GM19467 (cell line): ENCODE data around the gene ISOC2.

Source experiments
- ATAC-seq: cut with Tn5 transposase; IDR thresholded peaks from one replicate; pipeline ENCODE4 v1.9.1; 2021; ENCODE audit warnings: mild to moderate bottlenecking, moderate library complexity; ENCODE audit not compliant: unreplicated experiment

ISOC2 gene

DNA sequence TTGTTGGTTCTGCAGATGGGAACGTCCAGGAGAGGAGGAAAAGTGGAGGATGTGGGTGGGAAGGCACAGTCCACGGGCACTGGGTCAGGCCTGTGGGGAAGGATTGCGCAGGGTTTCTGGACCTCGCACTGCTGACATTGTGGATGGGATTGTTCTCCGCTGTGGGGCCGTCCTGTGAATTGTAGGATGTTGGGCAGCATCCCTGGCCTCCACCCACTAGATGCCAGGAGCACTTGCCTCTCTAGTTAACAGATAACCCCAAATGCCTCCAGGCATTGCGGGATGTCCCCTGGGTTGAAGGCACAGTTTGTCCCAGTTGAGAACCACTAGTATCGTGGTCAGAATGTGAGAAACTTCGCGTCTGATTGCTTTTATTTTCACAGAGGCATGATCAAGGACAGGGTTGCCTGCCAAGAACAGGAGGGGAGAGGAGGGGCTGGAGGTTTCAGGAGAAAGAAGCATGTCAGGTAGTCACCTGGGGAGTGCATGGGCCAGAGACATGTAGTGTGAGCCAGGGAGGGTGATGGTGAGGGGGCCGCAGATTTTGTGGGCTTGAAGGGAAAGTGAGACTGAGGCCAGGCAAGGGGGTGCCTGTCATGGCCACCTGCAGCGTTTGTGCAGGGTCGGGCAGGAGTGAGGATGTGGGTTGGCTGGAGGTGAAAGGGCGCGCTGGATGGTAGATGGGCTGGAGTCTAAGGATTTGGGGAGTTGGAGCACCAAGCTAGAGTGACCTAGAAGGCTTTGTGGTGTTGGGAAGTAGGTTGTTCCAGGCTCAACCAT is 18.2 kb upstream of the ISOC2 start:
- no peak for ATAC-seq

DNA sequence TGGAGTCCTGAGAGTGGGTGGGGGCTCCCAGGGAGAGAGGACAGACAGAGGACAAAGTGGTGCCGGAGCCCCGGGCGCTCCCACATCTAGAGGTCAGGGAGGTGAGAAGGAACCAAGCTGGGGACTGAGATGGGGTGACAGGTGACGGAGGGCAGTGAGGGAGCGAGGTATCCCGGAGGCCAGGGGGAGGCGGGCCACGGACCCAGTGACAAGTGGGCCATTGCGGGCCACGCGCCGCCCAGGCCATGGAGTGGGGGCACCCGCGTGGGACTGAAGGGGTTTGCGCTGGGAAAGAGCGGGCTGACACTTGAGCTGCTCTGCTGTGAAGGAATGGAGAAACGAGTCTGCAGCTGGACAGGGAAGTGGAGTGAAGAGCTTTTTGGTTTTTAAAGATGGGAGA is 17.6 kb upstream of the ISOC2 start:
- no peak for ATAC-seq

DNA sequence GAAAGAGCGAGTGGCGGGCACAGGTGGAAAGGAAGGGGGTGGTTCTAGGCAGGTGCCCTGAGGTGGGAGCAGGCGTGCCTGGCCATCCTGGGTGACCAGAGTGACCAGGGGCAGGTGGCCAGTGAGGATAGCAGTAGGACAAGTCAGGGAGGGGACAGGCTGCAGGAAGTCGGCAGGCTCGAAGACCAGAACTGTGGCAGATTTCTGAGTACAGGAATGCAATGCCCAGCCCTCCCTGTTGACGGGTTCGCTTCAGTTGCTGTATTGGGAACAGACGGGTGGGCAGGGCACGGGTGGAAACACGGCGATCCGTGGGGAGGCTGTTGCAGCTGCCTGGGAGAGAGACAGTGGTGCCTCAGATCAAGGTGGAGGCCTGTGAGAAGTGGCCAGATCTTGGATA is 16.9 kb upstream of the ISOC2 start:
- no peak for ATAC-seq

DNA sequence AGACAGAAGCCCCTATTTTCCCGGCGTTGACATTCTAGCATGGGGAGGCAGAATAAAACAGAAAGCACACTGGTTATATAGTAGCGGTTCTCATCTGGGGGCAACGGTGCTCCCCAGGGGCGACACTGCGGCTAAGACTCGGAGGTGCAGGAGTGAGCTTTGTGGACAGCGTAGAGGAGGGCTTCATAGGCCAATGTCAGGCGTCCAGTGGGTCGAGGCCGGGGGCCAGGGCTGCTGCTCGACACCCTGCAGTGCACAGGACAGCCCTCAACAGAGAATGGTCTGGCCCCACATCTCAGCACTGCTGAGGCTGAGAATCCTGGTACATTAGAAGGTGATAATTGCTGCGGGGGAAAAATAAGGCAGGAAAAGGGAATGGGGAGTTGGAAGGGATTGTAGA is 16.5 kb upstream of the ISOC2 start:
- no peak for ATAC-seq

DNA sequence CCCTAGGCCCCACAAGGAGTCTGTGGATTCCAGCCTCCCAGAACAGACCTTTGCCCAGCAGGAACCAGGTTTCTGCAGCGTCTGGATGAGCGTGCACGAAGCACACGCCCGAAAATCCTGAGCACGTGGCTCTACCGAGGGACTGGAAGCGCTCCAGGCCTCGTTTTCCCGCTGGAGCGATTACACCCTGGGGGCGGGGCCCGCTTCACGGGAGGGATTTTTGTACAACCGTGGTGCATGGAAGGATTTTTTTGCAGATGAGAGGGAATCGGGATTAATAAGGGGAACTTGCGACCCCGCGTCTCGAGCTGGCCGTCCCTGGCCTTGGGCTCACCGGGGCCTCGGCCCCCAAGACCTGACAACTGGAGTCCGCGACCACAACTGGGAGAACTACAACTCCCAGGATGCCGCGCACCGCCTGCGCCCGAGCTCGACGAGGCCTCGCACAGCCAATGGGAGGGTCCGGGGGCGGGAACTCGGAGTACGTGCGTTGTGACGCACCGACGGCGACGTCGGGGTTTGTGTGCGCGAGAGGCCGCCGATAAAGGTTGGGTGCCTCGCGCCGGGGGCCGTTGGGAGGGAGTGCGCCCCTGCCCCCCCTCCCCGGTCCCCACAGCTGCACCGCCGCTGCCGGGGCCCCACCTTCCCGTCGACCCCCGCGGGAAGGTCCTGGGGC is 14.8 kb upstream of the ISOC2 start, which contains the start of gene ZNF628:
ZNF628 (plus strand) TSS at position 518 of the 676 bp plus-strand sequence. CDS start 3,294 bp downstream, outside the sequence.
- ATAC-seq = peak; percentile 91

DNA sequence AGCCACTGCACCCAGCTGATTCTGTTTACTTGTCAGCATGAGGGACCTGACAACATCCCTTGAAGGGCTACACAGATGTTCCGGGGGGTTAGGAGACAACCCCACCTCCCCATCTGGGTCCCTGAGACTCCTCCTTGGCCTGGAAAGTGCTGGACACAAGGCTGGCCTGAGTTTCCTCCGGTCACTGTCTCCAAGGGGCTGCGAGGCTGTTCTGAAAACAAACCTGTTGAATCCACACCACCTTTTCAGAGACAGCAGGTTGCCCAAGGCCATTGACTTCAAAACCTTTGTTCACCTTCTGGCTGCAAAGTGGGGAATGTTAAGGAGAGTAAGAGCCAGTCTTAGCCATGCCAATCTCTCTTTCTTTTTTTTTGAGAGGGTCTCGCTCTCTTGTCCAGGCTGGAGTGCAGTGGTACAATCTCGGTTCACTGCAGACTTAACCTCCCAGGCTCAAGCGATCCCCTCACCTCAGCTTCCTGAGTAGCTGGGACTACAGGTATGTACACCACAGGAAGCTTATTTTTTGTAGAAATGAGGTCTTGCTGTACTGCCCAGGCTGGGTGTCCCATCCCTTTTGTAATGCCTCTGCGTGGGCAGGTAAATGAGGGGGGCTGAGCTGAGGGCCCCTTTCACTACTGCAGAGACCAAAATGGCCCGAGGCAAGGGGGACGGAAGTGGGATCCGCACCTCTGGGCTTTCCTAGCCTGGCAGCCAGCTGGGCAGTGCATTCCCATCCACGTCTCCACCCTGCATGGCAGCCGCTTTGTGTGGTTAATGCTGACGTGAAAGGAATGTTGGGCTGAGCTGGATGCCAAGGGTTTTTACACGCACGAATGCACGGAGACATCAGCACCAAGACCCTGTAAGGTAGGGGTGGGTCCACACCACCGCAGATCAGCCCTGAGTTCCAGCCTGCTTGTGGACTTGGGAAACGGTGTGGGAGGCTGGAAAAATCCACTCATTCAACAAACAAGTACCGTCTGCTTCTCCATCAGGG is 13.1 kb upstream of the ISOC2 start:
- no peak for ATAC-seq

DNA sequence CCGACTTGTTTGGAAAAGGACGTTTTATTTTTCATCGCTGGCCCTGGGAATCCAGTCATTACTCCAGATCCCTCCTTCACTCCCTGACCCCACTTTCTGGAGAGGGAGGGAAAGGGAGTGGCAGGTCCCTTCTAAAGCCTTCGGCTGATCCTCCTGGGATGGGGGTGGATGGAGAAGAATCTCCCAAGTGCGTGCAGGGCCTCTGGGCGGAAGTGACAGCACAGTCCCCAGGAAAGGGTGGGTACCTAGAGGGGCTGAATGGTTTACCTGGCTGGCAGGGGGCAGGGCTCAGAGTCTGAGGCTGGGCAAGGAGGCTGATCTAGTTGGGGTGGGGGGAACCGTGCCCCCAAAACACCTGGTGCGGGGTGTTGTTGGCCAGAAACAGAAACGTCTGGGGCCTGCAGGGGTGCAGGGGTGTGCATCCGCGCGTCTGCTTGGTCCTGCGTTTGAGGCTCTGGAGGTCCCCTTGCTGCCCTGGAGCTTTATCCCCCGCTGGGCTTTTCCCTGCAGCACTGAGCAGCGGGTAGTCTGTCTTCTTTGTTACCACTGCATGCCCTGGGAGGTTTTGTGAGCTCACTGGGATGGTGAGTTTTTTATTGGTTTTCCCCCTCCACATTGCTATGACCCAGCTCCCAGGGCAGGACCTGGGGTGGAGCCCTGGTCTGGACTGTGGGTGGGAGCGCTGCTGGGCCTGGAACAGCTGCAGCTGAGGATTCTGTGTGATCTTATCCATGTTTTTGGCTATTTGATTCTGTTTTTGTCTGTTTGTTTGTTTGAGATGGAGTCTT is 12.0 kb upstream of the ISOC2 start:
- ATAC-seq = no peak

DNA sequence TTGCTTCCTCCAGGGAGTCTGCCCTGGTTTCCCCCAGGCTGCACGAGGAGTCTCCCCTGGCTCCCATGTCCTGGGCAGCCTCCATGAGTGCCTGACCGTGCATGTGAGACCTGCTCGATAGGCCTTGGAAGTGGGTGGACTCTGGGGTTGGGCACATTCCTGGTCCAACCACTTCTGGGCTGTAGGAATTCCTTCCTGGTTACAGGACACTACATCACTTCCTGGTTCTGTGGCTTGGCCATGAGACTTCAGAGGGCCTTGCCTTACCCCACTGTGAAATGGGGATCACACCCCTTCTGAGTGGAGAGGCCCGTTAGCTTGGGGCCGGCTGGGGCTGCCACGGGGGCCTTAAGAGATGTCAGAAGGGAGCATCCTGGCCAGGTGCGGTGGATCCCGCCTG is 11.0 kb upstream of the ISOC2 start:
- no peak for ATAC-seq

DNA sequence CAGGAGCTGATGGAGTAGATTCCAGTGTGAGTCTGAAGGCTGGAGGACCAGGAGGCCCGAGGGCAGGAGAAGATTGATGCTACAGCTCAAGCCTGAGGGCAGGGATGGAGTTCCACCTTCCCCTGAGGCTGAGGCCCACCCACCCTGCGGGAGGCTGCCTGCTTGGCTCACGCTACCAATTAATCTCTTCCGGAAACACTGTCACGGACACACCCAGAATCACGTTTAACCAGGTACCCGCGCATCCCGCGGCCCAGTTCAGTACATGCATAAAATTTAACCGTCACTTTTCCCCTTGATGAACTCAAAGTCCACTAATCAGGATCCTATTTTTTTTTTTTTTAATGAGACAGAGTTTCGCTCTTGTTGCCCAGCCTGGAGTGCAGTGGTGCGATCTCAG is 9.8 kb upstream of the ISOC2 start:
- no peak for ATAC-seq

DNA sequence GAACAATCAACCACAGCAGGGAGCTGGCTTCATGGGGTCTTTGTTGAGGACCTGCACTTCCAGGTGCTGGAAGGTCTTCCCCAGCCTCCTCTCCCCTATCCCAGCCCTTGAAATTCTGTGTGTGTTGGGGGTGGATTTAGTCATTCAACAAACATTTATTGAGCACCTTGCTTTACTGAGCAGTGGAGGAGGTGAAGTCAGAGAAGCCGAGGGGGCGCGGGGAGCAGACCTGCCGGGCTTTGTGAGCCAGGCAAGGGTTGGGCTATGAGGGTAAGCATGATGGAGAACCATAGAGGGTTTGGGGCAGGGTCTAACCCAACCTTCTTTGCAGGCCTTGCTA is 6.6 kb upstream of the ISOC2 start:
- ATAC-seq = no peak

DNA sequence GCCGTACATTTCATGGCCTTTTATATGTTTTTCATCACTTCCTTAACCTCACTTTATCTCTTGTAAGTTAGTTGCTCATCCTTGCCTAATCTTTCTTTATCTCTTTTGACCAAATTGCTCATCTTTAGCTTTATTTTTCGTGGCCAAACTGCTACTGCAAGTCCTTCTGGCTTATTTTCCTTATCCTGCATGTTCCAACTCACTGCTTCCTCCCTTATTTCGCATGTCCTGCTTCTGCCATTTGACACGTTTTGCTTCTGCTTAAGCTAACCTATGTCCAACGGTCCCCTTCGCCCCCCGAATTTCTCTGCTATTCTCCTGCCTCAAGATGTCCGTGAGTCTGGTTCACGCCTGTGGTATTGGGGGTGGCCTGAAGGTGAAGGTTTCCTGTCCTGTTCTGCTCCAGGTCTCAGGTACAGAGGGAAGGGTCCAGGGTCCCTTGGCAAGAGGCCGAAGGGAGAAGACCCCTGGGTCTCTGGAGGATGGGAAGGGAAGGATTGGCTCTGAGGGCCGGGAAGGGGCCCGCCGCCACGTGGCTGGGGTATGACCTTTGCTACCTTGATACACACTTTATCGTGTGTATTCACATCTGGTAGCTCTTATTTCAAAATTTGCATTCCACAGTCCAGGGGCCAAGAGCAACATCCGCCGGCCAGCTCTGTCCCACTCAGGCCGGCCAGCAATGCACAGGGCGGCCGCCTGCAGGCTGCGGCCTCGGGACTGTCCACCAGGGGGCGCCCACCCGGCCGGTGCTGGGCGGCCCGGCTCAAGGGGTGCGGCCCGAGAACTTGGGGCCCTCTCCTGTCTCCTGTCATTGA is 6.0 kb upstream of the ISOC2 start:
- ATAC-seq = no peak

DNA sequence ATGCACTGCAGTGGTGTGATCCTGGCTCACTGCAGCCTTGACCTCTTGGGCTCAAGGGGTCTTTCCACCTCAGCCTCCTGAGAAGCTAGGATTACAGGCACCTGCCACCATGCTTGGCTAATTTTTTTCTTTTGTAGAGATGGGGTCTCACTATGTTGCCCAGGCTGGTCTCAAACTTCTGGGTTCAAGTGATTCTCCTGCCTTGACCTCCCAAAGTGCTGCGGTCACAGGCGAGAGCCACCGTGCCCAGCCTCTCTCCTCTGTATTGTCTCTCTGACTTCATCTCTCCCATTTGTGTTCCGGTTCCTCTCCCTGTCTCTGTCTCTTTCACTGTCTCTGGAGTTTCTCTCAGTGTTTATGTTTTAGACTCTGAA is 4.8 kb upstream of the ISOC2 start:
- no peak for ATAC-seq

DNA sequence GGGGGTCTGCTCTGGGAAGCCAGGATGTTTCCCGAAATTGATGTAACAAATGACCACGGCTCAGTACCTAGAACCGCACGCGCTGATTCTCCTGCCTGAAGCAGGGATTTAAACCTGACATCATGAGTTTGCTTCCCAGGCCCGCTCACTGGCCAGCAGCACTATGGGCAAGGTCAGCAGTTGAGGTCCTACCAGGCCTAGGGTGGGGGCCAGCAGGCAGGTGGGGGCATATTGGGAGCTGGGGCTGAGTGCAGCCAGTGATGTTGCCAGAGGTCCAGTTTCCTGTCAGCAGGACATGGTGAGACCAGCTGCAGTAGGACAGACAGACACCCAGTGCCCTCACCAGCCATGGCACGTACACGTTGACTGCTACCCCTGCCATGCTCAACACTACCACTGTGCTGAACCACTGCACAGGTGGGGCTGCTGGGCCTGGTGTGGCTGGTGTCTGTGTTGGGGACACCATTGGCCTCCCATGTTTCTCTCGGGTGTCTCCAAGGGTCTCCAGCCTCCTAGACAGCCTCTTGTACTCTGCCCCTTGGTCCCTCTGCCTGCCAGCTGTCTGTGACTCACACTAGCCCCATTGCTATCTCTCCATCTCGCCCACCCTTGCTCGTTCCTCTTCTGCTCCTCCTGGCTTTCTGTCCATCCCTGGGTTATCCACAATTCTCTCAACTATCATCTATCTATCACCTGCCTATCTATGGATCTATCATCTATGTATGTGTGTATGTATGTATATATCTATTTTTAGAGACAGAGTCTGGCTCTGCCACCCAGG is 4.2 kb upstream of the ISOC2 start:
- ATAC-seq = no peak

DNA sequence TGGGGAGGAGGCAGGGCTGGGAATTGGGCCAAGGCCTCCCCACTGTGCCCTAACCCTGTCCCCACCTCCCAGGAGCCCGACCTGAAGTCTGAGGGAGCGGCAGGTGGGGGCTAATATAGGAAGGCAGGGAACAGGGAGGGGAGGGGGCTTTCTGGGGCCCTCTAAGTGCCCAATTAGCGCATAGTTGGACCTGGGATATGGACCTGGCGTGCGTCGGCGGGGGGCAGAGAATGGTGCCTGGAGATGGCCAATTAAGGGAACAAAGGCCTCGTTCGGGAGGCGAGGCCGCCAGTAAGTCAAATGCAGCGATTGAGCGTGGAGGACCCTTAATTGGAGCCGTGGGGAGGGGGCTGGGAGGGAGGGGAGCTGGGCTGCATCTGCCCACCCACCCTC is 3.2 kb upstream of the ISOC2 start, which contains the start of gene C19orf85:
C19orf85 (minus strand) TSS at position 90 of the 393 bp plus-strand sequence. CDS start 197 bp downstream, outside the sequence.
- no peak for ATAC-seq

DNA sequence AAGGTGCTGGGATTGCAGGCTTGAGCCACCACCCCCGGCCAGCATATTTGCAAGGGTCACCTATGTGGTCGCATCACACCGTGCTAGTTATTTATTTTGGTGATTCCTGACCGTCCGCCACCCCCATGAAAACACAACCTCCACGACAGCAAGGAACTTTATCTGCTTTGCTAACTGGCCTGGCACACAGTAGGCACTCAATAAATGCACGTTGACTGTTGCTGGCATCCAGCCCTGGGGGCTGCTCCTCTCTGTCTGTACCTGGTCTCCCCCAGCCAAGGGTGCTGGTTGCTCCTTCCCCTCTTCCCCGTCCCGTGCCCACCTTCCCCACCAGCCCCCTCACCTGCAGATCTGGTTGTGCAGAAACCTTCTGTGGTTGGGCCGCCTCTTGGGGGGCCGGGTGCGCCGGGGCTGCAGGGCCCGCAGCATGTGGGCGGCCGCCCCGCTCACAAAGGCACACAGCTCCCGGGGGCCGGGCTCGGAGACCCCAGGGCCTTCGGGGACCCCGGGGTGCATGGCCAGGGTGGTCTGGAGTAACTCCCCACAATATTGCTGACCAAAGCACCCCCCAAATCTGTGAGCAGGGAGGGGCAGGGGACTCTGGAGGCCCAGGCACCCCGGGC is 2.7 kb upstream of the ISOC2 start:
- ATAC-seq = no peak

DNA sequence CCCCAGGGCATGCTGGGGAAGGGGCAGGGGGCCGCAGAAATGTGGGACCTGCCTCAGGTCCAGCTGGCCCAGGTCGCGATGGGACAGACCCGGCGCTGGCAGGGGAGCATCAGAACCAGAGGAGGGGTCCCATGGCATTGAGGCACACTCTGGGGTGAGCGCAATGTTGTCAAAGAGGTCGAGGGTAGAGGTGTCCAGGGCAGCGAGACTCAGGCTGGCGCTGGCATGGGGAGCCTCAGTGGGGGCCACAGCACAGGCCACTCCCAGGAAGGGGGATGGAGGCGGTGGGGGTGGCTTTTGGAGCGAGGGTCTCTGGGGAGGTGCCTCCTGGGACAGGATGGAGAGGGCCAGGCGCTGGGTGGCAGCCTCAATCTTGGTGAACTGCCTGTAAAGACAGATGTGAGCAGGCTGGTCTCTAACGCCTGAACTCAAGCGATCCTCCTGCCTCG is 2.2 kb upstream of the ISOC2 start:
- no peak for ATAC-seq

DNA sequence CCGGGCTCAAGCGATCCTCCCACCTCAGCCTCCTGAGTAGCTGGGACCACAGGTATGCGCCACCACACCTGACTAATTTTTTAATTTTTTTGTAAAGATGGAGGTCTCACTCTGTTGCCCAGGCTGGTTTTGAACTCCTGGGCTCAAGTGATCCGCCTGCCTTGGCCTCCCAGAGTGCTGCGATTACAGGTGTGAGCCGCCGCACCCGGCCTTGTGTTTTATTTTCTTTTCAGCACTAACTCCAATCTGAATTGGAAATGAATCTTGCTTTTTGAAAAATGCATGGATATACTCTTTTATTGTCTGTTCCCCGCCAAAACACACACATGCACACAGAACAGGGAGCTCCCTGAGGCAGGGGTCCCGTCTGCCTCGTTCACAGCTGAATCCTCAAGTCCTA is 1.3 kb upstream of the ISOC2 start:
- no peak for ATAC-seq

DNA sequence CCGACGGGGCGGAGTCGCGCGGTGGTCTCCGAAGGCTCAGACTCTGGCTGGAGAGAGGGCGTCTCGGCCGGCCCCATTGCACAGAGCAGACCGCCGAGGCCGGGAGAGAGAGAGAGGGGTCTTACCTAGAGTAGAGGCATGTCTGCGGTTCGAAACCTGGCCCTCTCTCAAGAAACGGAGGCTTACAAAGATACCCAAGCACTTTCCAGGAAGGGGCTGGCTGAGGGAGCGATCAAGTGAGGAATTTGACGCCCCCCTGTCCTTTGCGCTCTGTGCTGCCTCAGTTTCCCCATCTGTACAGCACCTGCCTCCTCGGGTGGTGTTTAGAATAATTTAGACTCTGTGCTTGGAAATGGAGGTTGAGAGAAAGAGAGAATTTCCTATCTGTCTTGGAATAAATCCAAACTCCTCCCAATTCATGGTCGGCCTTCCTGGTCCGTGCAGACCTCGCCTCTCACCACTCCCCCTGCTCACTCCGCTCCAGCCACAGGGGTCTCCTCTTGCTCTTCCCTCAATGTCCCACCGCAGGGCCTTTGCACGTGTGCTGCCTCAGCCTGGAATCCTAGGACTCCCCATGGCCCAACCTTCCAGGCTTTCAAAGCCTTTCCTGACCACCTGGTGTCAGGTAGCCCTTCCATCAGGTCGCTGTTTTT is 658 bp upstream of the ISOC2 start:
- no peak for ATAC-seq
